ENCODE measurements around the gene B3GNT8.
A peak's percentile ranks its signal among the peaks of the same experiment; 100 is the strongest.
"Not testable (repeated sequence)": the region's sequence is repeated elsewhere in the genome, so short reads cannot be mapped to it uniquely, and the experiment has no call there.

B3GNT8 gene

GRCh38 chr19:41436674-41436951 is 9.4 kb upstream of the B3GNT8 start:
- no peak for DNase-seq

DNA sequence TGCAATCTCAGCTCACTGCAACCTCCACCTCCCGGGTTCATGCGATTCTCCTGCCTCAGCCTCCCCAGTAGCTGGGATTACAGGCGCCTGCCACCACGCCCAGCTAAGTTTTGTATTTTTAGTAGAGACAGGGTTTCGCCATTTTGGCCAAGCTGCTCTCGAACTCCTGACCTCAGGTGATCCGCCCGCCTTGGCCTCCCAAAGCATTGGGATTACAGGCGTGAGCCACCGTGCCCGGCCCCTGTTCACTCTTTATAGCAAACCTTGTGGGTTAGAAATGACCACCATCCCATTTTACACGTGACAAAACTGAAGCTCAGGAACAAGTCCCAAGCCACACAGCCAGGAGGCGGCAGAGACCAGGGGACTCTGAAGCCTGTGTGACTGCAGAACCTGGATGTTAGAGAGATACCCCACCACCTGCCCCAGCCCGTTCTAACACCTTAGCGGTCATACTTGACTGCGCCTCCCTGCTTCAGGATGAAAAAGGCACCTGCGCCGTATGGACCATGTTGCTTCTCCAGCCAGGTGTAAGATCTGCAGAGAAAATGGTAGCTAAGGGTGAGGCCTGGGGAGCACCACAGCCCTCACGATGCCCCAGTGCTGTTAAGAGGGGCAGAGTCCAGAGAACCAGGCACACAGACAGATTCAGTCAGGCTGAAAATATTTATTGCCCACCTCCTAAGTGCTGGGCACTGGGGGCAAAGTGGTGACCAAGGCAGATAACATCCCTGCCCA is 8.9 kb upstream of the B3GNT8 start:
- DNase-seq, result no peak

- not testable (repeated sequence) for DNase-seq
Measured at GRCh38 chr19:41435376-41435775, 8.2 kb upstream of the B3GNT8 start.

DNA sequence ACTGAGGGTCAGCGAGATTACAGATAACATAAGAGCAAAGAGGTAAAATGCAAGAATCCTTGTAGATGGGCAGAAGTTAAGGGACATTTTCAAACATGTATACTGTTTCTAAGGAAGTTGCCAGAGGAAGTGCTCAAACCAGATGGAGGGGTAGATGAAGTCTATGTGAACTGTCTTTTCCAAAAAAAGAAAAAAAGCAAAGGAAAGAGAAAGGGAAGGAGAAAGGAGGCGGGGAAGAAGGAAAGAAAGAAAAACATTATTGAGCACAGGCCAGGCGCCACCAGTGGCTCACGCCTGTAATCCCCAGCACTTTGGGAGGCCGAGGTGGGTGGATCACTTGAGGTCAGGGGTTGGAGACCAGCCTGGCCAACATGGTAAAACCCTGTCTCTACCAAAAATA is 7.3 kb upstream of the B3GNT8 start:
- no peak for DNase-seq

GRCh38 chr19:41433171-41433570 is 6.0 kb upstream of the B3GNT8 start:
- DNase-seq, result no peak

DNA sequence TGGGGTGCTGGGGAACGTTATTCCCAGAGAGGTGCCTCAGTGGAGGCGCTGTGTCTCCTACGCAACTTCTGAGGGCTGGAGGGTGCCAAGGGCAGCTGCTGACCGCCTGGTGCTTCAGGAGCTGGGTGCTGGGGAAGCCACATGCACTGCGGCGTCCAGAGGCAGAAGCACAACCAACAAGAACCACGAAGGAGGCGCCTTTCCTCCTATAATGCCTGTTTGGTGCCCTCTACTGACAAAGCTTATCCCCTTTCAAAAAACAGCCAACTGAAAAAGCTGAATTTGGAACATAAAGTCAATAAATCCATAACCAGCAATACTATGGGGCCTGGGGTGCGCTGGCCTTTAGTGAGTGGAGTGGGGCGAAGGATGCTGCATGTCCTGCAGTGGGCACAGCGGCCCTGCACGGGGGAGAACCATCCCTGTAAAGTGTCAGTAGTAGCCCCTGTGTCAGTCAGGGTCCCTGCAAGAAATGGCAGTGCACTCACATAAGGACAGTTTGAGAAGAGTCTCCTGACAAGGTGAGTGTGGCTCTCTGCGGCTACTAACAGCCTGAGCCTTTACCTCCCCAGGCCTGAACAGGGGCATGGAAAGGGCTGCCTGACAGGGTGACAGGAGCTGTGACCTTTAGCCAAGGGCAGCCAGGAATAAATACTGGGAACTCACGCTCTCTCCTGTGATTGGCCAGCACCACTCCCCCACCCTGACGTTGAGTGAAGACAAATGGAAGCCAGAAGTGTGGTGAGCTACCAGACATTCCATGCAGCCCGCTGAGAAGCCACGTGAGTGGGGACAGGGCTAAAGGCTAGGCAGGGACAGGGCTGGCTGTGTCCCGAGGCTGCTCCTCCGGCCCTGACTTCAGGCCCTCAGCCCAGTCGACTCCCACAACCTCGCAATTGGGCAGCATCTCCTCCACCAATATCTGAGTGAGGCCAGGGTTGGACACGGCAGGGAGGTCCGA is 4.5 kb upstream of the B3GNT8 start:
- DNase-seq, result peak in 2 of 3 experiments; percentile 6 to 9

GRCh38 chr19:41430922-41431321 is 3.7 kb upstream of the B3GNT8 start:
- DNase-seq, result peak in 2 of 3 experiments; percentile 1 to 17

DNA sequence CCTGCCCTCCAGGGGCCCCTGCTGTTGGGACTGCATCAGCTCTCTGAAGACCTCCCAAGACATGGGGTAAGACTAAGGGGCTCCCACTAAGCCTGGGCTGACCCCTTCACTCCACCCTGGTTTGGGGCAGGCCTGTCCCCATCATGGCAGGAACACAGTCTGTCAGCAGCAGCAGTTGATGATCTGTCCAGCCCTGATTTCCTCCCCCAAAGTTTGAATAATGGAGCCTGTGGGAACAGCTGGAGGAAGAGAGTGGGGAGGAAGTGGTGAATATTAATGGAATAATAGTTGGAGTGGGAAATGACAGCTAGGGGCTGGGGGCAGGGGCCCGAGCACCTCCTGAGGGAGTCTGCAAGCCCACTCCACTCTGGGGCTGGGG is 1.3 kb upstream of the B3GNT8 start:
- no peak for DNase-seq

DNA sequence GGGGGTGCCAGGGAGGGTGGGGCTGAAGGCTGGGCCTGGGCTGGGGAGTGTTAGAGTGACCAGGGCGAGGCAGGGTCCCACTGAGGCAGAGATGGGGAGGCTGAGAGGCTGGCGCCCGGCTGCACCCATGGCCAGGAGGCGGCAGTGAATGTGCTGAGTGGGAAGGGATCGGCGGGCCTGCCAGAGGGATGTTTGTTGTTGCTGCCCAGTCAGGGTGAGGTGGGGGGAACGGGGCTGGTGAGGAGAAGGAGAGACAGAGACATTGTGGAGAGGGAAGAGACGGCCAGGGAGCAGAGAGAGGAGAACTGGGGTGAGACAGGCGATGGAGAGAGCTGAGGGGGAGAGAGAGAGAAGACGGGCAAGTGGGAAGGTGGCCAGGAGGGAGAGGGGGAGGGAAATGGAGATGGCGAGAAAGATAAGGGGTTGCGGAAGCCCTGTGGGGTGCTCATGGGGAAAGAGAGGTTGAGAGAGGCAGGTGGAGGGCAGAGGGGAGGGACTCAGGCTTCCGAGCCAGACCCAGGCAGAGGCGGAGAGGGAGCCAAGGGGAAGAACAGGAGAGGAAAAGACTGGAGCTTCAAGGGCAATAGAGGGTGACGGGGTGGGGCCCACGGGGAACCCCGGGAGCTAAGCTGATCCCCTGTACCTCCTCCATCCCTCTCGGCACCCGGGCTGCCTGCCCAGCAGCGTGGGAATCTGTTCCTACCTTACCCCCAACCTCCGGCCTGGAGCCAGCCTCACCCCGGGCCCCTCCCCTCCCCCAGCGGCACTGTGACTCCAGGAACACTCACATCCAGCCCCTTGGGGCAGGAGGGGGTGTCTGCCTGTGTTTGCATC is 690 bp upstream of the B3GNT8 start:
- peak; percentile 49 to 63 (median 62) for DNase-seq

DNA sequence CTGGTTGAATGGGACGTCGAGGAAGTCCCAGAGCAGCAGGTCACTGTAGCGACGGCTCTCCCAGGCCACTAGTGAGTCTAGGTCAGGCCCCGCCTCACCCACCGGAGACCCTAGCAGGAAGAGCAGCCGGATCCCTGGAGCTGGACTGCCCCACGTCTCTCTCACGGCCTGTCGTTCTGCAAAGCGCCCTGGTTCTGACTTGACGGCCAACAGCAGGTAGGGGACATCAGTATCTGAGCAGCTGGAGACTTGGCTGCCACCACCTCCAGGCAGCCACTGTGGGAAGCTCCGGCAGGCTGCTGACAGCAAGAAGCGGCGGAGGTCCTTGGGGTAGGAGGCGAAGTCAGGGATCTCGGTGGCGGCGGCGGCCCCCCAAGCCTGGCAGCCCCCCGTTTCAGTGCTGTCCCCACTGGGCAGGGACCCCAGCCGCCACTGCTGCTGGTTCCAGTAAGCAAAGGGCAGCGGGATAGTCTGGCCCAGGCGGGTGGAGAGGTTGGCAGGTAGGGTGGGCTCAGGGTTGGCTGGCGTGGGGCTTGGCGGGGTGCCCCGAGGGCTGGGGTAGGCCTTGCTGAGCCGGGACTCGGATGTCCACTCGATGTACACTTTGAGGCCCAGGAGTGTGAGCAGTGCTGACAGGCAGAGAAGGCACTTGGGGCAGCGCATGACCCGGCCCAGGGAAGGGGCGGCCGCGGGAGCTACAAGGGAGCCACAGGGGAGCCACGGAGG is 895 bp downstream of the B3GNT8 start:
- no peak for DNase-seq

DNA sequence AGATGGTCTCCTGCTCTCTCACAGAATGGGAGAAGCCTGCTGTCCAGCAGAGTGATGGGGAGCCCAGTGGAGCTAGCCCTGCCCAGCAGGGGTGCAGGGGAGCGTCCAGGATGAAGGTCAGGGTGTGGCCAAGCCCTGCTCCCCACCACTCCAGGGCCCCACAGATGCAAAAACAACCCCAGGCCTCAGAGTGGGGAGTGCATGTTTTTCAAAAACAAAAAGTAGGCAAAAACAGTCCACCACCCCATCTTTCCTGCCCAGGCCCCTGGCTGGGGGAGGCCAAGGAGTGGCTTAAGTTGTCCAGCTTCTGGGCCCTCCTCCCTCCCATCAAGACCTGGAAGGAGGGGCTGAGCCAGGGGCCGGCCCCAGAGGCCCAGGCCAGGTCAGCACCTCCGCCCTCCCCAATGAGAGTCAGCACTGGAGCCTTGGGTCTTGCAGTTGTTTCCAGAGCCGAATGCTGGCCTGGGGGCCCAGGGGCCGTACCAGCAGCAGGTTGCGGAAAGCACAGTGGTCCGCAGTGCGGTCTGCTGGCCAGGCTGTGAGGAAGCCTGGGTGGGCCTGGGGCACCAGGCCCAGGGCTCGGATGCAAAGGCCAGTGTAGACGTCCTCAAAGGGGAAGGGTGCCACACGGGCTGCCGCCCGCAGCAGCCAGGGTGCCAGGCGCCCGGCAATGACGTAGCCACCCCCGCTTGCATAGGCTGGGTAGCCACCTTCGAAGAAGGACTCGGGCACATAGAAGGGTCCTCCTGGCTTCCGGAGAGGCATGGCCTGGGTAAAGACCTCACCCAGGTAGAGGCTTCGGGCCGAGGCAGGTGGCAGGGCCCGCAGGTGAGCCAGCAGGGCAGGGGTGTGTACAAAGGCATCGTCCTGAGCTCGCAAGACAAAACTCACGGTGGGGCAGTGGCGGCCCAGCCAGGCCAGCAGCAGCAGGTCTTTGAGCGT is 1.7 kb downstream of the B3GNT8 start:
- no peak for DNase-seq

- no peak for DNase-seq
Measured at GRCh38 chr19:41424335-41425173, 2.6 kb downstream of the B3GNT8 start.

GRCh38 chr19:41422955-41423354 is 4.2 kb downstream of the B3GNT8 start:
- no peak for DNase-seq

DNA sequence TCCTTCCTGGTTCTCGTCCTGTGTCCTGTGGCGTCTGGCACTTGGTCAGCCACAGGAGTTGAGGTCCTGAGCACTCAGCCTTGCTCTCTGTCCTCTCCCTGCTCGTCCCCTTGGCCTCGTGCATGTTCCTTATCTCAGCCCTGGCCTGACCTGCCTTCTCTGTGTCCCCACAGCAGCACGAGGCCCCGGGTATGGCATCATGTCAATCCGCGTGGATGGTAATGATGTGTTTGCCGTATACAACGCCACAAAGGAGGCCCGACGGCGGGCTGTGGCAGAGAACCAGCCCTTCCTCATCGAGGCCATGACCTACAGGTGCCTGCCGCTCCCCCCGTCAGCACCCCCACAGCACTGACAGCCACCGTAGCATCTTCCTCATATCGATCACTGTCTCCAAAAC is 4.7 kb downstream of the B3GNT8 start:
- no peak for DNase-seq

DNA sequence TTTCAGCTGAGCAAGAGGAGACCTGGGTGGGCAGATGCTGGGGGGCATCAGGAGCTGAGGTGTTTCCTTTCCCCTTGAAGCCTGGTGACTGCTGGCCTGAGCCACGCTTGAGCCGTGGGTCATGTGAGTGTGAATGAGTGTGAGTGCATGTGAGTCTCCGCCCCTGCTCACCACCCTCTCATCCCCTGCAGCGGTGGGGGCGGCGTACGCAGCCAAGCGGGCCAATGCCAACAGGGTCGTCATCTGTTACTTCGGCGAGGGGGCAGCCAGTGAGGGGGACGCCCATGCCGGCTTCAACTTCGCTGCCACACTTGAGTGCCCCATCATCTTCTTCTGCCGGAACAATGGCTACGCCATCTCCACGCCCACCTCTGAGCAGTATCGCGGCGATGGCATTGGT is 5.2 kb downstream of the B3GNT8 start:
- DNase-seq, result no peak

DNA sequence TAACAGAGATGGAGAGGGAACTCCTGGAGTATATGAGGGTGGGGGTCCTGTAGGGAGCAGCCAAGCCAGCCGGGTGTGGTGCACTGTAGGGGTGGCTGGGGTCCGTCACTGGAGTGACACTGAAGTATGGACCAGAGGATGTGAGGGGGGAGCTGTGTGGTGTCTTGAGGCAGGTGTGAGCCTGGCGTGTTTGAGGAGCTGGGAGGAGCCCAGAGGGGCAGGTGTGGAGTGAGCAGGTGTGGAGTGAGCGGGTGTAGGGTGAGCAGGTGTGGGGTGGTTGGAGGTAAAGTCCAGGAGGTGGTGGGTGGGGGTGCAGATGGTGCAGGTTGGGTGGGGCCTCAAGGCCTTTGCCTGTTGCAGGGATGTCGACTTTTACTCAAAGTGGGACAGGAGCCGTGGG is 5.9 kb downstream of the B3GNT8 start:
- DNase-seq, result peak; percentile 67 to 82 (median 80)

DNA sequence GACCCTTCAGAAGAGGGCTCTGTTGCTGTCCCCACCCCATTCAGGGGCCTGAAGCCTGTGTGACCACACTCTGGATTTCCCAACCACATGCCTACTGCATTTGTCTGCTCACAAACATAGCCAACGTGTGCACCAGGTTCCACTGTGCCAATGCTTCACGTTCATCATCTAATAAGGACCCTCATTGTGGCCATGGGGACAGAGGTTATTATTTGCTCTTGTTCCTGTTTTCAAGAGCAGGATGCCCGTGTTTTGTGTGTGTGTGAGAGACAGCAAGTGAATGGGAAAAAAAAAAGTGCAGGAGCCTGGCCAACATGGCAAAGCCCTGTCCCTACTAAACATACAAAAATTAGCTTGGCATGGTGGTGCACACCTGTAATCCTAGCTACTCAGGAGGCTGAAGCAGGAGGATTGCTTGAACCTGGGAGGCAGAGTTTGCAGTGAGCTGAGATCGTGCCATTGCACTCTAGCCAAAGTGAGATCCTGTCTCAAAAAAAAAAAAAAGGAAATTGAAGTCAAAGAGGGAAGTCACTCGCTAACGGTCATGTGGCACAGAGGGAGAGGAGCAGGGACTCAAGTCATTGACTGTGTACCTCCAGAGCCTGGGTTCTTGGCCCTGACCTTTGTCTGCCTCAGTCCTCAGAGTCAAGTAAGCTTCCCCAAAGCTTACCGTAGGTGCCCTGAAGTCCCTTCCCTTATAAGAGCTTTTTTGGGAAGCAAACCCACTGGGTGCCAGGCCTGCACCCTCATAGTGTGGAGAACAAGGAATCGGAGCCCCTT is 6.9 kb downstream of the B3GNT8 start:
- DNase-seq, result no peak

GRCh38 chr19:41416194-41416674 is 10.9 kb downstream of the B3GNT8 start:
- DNase-seq, result no peak

DNA sequence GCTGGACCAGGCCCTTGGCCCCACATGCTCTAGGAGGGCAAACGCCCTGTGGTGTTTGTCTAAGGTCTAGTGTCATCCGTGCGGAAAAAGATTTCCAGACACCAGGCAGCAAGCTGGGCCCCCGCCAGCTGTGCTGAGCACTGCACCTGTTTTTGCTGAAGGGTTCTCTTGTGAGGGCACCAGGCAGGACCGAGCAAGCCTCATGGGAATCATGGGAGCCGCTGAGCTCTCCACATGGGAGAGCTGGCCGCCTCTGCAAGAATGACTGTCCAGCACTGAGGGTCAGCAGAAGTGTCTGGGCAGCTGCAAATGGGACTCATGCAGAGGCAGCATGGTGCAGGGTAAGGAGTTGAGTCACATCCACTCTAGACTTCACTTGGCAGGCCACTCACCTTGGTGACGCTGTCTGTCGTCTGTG is 12.0 kb downstream of the B3GNT8 start:
- peak in 2 of 3 experiments; percentile 9 to 93 for DNase-seq
